Keratinocyte (primary cell): Measurements from ENCODE around the gene ITGB5.

Experiments
- EZH2 ChIP-seq: IDR thresholded peaks from one replicate; pipeline ENCODE4 v1.6.1; 2012; ENCODE audit warnings: inconsistent platforms, mild to moderate bottlenecking, low read length, moderate library complexity
- TF ChIP-seq, protein P1 (sequence below), 3 experiments: IDR thresholded peaks in 1 of 3; conservative IDR thresholded peaks in 1 of 3; optimal IDR thresholded peaks in 1 of 3; 2 replicates in 2 of 3; 3 replicates in 1 of 3; pipeline versions ENCODE3 to v1.5.1; 2011; ENCODE audit warnings: low read length in 3 of 3, mild to moderate bottlenecking in 3 of 3, moderate library complexity in 2 of 3, control low read depth in 1 of 3, inconsistent platforms in 1 of 3; ENCODE audit not compliant: insufficient read depth in 2 of 3; ENCODE audit errors: extremely low read depth in 1 of 3

DNA sequence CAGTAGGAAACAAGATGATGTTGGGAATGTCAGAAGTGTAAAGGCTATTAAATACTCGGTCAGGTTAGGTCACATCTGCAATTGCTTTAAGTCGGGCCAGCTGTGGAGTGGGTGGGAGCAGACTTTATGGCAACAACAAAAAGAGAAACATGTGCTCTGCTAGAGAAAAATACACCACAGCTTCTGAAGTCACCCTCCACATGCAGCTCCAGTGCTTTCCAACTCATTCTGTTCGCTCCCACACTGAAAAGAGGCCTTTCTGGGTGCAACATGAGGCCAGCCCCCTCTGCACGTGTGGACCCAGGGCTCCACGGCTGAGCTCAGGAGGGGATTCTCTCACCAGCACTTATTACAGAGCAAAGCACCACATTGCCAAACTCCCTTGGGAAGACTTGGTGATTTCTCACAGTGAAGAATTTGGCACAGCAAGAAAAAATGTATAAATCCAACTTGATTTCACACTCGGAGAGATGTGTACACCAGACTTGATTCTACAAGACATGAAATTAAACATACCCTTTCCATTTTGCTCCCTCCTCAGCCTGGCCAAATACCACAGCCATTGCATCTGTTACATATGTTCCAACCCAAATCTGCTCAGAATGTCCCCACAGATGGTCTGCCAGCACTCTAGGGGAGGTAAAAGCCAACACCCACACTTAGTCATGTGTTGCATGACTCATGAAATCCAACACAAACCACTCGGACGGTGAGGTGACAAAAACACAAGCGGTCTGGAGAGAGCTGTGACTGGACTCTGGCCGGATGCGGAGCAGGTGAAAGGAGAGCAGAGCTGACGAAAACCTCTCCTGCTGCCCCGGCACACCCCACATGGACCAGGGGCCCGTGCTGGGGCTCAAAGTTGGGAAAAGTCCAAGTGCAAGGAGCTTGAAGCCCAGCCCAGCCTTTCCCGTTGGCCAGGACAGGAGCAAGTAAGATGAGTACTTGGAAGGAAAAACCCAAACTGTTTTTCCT is 74.6 kb downstream of the ITGB5 start:
- TF ChIP-seq, protein P1, sequence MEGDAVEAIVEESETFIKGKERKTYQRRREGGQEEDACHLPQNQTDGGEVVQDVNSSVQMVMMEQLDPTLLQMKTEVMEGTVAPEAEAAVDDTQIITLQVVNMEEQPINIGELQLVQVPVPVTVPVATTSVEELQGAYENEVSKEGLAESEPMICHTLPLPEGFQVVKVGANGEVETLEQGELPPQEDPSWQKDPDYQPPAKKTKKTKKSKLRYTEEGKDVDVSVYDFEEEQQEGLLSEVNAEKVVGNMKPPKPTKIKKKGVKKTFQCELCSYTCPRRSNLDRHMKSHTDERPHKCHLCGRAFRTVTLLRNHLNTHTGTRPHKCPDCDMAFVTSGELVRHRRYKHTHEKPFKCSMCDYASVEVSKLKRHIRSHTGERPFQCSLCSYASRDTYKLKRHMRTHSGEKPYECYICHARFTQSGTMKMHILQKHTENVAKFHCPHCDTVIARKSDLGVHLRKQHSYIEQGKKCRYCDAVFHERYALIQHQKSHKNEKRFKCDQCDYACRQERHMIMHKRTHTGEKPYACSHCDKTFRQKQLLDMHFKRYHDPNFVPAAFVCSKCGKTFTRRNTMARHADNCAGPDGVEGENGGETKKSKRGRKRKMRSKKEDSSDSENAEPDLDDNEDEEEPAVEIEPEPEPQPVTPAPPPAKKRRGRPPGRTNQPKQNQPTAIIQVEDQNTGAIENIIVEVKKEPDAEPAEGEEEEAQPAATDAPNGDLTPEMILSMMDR (optimal IDR thresholded peaks at IDR 0.05 in 1 of 3, IDR thresholded peaks at IDR 0.05 in 1 of 3, conservative IDR thresholded peaks at IDR 0.05 in 1 of 3; ENCODE audit: extremely low read depth in 1 of 3, insufficient read depth in 2 of 3, low read length in 3 of 3), result no peak
- TF ChIP-seq EZH2, result no peak
